Keratinocyte (primary cell): ENCODE results near the gene GSC2.
A peak's percentile ranks its signal among the peaks of the same experiment; 100 is the strongest.

Source experiments
- EZH2 ChIP-seq: IDR thresholded peaks from one replicate; pipeline ENCODE4 v1.6.1; 2012; ENCODE audit warnings: inconsistent platforms, mild to moderate bottlenecking, low read length, moderate library complexity
- TF ChIP-seq, protein P1 (sequence below), 3 experiments: IDR thresholded peaks in 1 of 3; conservative IDR thresholded peaks in 1 of 3; optimal IDR thresholded peaks in 1 of 3; 2 replicates in 2 of 3; 3 replicates in 1 of 3; pipeline versions ENCODE3 to v1.5.1; 2011; ENCODE audit warnings: low read length in 3 of 3, mild to moderate bottlenecking in 3 of 3, moderate library complexity in 2 of 3, control low read depth in 1 of 3, inconsistent platforms in 1 of 3; ENCODE audit not compliant: insufficient read depth in 2 of 3; ENCODE audit errors: extremely low read depth in 1 of 3

DNA sequence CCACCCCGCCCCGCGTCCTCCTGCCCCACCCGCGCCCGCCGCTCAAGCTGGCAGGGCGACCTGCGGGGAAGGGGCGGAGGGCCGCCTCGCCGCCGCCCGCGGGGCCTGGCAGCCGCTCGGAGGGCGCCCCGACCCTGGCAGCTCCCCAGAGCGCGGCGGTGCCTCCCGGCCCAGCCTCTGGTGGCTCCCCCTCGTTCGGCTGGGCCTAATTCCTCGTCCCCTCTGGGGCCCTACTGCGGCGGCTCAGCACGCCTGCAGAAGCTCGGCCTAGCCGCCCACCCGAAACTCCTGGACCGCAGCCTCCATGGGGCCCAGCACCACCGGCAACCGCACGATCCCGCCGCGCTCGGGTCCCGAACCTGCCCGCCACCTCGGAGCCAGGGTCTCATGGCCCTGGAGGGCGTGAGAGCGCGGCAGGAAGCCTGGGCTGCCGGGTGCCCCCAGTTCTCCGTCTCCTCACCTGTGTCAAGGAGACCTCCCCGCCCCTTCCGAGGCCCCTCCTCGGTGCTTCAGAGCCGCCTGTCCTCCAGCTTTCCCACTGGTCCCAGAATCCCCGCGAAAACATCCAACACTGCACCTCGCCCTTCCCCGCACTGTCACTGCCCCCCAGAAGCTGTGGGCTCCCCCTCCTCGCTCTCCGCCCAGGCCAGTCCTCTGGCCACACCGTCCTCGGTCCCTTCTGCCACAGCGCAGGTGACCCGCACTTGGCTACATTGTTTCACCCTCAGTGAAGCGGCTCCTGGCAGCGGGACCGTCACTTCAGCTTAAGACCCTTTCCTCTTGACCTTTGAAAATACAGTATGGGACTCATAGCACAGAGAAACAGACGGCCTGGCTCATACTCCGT is 613 bp upstream of the GSC2 start:
- TF ChIP-seq, protein P1, sequence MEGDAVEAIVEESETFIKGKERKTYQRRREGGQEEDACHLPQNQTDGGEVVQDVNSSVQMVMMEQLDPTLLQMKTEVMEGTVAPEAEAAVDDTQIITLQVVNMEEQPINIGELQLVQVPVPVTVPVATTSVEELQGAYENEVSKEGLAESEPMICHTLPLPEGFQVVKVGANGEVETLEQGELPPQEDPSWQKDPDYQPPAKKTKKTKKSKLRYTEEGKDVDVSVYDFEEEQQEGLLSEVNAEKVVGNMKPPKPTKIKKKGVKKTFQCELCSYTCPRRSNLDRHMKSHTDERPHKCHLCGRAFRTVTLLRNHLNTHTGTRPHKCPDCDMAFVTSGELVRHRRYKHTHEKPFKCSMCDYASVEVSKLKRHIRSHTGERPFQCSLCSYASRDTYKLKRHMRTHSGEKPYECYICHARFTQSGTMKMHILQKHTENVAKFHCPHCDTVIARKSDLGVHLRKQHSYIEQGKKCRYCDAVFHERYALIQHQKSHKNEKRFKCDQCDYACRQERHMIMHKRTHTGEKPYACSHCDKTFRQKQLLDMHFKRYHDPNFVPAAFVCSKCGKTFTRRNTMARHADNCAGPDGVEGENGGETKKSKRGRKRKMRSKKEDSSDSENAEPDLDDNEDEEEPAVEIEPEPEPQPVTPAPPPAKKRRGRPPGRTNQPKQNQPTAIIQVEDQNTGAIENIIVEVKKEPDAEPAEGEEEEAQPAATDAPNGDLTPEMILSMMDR (optimal IDR thresholded peaks at IDR 0.05 in 1 of 3, IDR thresholded peaks at IDR 0.05 in 1 of 3, conservative IDR thresholded peaks at IDR 0.05 in 1 of 3; ENCODE audit: extremely low read depth in 1 of 3, insufficient read depth in 2 of 3, low read length in 3 of 3) = no peak
- peak; percentile 100 for TF ChIP-seq EZH2
